Tibial artery (tissue), 4 donors: ENCODE data around the gene KREMEN1.

ENCODE experiments used
- DNase-seq, 2 donors: peaks; one replicate each; pipeline ENCODE4 v3.0.0-alpha.2; 2019
- H3K27ac ChIP-seq, 2 donors: fragments of 200-600 bp; sonication (generic) in 1 of 2; 1 replicate in 1 of 2; 2 replicates in 1 of 2; pipeline ENCODE4 v1.5.1; 2018 to 2019; ENCODE audit warnings: mild to moderate bottlenecking in 1 of 2
- H3K27me3 ChIP-seq, 2 donors: fragments of 200-600 bp; sonication (generic) in 1 of 2; one replicate each; pipeline versions ENCODE4 v1.5.1 to v1.6.0; 2016 to 2019
- H3K36me3 ChIP-seq, 3 donors: fragments of 200-600 bp; sonication (generic) in 2 of 3; one replicate each; pipeline ENCODE4 v1.5.1; 2016 to 2019; ENCODE audit warnings: mild to moderate bottlenecking in 2 of 3
- H3K4me1 ChIP-seq, 4 donors: fragments of 200-600 bp; sonication (generic) in 2 of 4; 1 replicate in 3 of 4; 2 replicates in 1 of 4; pipeline ENCODE4 v1.5.1; 2016 to 2019
- H3K4me3 ChIP-seq, 2 donors: fragments of 200-600 bp; sonication (generic) in 1 of 2; 1 replicate in 1 of 2; 2 replicates in 1 of 2; pipeline ENCODE4 v1.5.1; 2018 to 2019; ENCODE audit warnings: mild to moderate bottlenecking in 2 of 2
- H3K9me3 ChIP-seq, 3 donors: fragments of 200-600 bp; sonication (generic) in 1 of 3; one replicate each; pipeline ENCODE4 v1.5.1; 2016 to 2019
- intact Hi-C: fragments of 100-400 bp; cut with DNase I; formaldehyde crosslinking; loops from one replicate; pipeline ENCODE4 v1.15.0; 2023; ENCODE audit warnings: low total_unique reads
- TF ChIP-seq, protein P1 (sequence below), 2 experiments: fragments of 200-600 bp in 1 of 2; fragments of 450-650 bp in 1 of 2; IDR thresholded peaks; one replicate each; pipeline ENCODE4 v1.5.1; 2017 to 2019; ENCODE audit warnings: antibody characterized with exemption in 2 of 2, mild to moderate bottlenecking in 1 of 2, moderate library complexity in 1 of 2

Gene KREMEN1

DNA sequence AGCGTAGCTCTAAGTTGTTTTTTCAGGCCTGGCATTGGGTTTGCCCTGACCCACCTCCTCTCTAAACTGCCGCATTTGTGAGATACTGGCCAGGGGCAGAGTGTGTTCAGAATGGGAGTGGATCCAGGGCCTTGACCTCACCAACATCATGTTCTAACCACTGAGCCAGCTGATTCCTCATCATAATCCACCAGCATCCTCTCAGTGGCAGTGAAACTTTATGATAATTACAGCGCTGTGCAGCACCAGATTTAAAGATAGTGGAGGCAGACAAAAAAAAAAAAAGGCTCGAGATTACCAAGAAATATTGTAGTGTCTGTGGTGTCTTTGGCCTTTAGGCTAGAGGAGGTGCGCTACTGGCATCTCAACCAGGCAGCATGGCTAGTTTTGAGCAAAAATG lies 53.0 kb downstream of the KREMEN1 start:
- Histone ChIP-seq H3K36me3 (peaks cover 0 to 17% (median 0%) of the 10 kb centered on the region in 3 donors), H3K27me3 (no peaks in the 10 kb centered on the region), H3K4me3 (no peak overlapping the region), H3K27ac (no peak overlapping the region), H3K4me1 (peaks cover 0 to 6% (median 1%) of the 10 kb centered on the region in 4 donors), H3K9me3 (no peaks in the 10 kb centered on the region)
- intact Hi-C loops = no loop called here
- TF ChIP-seq, protein P1, sequence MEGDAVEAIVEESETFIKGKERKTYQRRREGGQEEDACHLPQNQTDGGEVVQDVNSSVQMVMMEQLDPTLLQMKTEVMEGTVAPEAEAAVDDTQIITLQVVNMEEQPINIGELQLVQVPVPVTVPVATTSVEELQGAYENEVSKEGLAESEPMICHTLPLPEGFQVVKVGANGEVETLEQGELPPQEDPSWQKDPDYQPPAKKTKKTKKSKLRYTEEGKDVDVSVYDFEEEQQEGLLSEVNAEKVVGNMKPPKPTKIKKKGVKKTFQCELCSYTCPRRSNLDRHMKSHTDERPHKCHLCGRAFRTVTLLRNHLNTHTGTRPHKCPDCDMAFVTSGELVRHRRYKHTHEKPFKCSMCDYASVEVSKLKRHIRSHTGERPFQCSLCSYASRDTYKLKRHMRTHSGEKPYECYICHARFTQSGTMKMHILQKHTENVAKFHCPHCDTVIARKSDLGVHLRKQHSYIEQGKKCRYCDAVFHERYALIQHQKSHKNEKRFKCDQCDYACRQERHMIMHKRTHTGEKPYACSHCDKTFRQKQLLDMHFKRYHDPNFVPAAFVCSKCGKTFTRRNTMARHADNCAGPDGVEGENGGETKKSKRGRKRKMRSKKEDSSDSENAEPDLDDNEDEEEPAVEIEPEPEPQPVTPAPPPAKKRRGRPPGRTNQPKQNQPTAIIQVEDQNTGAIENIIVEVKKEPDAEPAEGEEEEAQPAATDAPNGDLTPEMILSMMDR (IDR thresholded peaks at IDR 0.05) = no peak
- DNase-seq = no peak

DNA sequence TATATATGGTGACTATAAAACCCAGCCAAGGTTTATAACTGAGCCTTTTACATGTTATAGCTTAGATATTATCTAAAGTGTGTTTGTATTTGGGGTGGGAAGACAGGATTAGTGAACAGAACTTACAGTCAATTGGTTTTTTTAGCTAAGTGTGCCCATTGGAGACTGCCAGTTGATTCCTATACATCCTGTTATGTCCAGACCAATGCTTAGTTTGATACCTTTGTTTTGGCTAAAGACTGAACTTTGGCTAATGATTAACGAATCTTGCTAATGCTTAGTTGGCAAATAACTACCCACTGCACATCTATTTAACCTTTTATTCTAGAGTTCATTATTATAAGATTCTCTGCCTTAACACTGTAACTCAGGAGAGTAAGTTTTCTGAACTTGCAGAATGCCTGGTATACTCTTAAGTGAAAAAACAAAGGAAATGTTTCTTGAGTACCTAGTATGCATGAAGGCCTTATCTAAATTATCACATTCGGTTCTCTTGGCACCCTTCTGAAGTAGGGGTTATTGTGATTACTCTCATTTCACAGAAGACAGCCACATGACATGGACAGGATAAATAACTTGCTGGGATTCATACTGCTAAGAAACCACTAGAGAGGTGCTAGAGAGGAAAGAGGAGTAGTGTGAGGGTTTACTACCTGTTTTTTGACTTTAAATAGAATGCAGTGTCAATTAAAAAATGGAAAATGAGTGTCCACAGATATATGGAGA lies 54.0 kb downstream of the KREMEN1 start:
- H3K4me3 ChIP-seq = no peak overlapping the region
- H3K36me3 ChIP-seq = peaks cover 0 to 18% (median 0%) of the 10 kb centered on the region in 3 donors
- no peaks in the 10 kb centered on the region for H3K27me3 ChIP-seq
- no peak overlapping the region for H3K27ac ChIP-seq
- H3K9me3 ChIP-seq = no peaks in the 10 kb centered on the region
- no peak for DNase-seq
- peaks cover 0 to 6% (median 1%) of the 10 kb centered on the region in 4 donors for H3K4me1 ChIP-seq
- TF ChIP-seq, protein P1 (IDR thresholded peaks at IDR 0.05) = no peak
- intact Hi-C loops = no loop called here

DNA sequence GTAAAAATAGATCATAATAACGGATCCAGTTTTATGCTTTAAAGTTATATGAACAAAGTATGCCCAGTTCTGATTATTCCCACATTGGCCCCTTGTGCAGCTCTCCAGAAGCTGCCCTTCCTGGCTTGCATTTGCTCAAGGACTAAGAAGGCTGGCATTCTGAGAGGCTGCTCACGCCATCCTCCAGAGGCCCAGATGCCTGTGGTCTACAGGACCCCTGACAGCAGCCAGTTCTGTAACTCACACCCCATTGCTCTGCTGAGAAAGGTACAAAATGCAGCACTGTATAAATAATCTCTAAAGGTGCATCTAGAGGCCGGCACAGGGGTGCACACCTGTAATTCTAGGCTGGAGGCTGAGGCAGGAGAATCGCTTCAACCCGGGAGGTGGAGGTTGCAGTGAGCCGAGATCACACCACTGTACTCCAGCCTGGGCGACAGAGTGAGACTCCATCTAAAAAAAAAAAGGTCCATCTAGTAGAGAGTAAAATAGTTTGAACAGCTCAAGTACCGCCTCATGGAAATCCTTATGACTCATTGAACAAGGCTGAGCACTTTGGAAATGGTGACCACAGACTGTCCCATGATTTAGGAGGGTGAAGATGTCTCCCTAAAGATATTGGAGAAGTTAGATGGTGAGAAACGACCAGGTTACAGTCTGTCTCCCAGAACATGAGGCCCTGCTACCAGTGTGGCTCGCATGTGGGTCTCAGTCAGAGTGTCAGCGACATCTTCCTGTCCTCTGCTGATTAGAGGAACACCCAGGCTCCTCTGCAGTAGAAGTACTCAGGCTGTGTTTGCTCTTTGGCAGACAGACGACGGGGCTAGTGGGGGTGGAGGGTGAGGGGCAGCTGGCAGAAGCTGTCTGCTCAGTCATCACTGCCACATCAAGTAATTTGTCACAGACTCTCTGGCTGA lies 56.3 kb downstream of the KREMEN1 start:
- Histone ChIP-seq H3K27ac (peak overlapping the region in 1 of 2 donors; percentile 23), H3K9me3 (no peaks in the 10 kb centered on the region), H3K4me3 (no peak overlapping the region), H3K36me3 (peaks cover 0 to 24% (median 0%) of the 10 kb centered on the region in 3 donors), H3K4me1 (peaks cover 0 to 6% (median 1%) of the 10 kb centered on the region in 4 donors), H3K27me3 (no peaks in the 10 kb centered on the region)
- DNase-seq = no peak
- intact Hi-C loops = no loop called here
- TF ChIP-seq, protein P1 (IDR thresholded peaks at IDR 0.05) = no peak

DNA sequence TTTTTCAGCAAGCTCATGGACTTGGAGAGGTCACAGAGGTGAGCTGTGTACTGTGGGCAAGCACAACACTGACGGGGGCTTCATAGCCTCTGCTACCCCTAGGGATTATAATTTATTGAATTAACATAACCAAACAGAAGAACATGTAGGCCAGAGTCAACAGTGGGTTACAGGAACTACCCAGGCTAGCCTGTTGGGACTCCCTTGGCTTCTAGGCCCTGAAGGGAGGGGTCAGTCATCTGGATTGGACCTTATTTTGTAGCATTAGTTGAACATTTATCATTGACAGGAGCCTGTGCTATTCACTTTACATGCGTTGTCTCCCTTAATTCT lies 56.9 kb downstream of the KREMEN1 start:
- Histone ChIP-seq H3K4me3 (no peak overlapping the region), H3K27me3 (no peaks in the 10 kb centered on the region), H3K4me1 (peaks cover 0 to 6% (median 1%) of the 10 kb centered on the region in 4 donors), H3K27ac (peak overlapping the region in 1 of 2 donors; percentile 23), H3K9me3 (no peaks in the 10 kb centered on the region), H3K36me3 (peaks cover 0 to 24% (median 0%) of the 10 kb centered on the region in 3 donors)
- no peak for DNase-seq
- TF ChIP-seq, protein P1 (IDR thresholded peaks at IDR 0.05) = no peak
- intact Hi-C loops = no loop called here

DNA sequence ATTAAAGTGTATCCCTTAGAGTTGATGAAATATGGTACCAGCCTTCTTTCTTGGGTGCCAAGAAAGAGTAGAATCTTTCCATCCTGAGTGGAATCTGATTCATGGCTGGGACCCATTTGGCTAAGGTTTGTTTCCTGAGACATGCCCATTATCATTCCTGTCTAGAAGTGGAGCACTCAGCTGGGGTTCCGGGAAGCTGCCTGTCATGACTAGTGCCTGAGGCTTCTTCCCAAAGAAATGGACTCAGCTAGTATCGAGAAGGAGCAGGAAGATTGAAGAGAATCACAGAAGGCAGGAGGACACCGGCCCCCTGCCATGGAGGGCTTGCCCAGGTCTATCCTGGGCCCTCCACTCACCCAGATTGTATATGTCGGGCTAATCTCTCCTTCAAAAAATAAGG lies 57.6 kb downstream of the KREMEN1 start:
- no peak overlapping the region for H3K4me3 ChIP-seq
- H3K36me3 ChIP-seq = peaks cover 0 to 18% (median 0%) of the 10 kb centered on the region in 3 donors
- TF ChIP-seq, protein P1 (IDR thresholded peaks at IDR 0.05) = no peak
- no peak overlapping the region for H3K27ac ChIP-seq
- H3K27me3 ChIP-seq = no peaks in the 10 kb centered on the region
- H3K9me3 ChIP-seq = no peaks in the 10 kb centered on the region
- H3K4me1 ChIP-seq = peaks cover 0 to 6% (median 1%) of the 10 kb centered on the region in 4 donors
- DNase-seq = no peak
- intact Hi-C loops = no loop called here
